AG04449 (cell line): ENCODE data around the gene BTNL2.

ENCODE experiments used
- CTCF ChIA-PET: fragments of 350-600 bp; formaldehyde crosslinking; extraction: SDS; loops from one replicate; lab custom pipeline; 2021; ENCODE audit warnings: antibody characterized with exemption; lab: Yijun Ruan, JAX
- POLR2A ChIA-PET: fragments of 400-600, 350-600 bp; formaldehyde crosslinking; extraction: SDS; loops from one replicate; lab custom pipeline; 2020; ENCODE audit warnings: antibody characterized with exemption, inconsistent platforms; lab: Yijun Ruan, JAX
- DNase-seq: peaks from one replicate; pipeline ENCODE4 v3.0.0-alpha.2; 2010; ENCODE audit warnings: low read depth, low spot score
- H3K4me3 ChIP-seq: 2 replicates; pipeline ENCODE4 v1.5.1; 2011; ENCODE audit warnings: low read depth, mild to moderate bottlenecking, control low read depth, low read length
- CTCF ChIP-seq: IDR thresholded peaks from one replicate; pipeline ENCODE4 v1.5.1; 2011; ENCODE audit warnings: mild to moderate bottlenecking, moderate library complexity, low read length, control low read depth, inconsistent platforms; ENCODE audit not compliant: insufficient read depth; ENCODE audit errors: missing control alignments

Gene BTNL2

GRCh38 chr6:32406857-32407256 lies at the start of gene BTNL2:
Gene BTNL2 (minus strand): TSS chr6:32407181. CDS start chr6:32407123, 58 bp downstream.
- TF ChIP-seq CTCF, result no peak
- DNase-seq, result no peak
- ChIA-PET POLR2A (no interaction called here), CTCF (interaction anchor here (11.1 kb wide), 1 partner anchor 8 kb away, joined by 88 read pairs; no protein-coding TSS in a partner anchor)
- H3K4me3 ChIP-seq, result no peak within 1 kb of the TSS

- no peak overlapping the region for H3K4me3 ChIP-seq
- DNase-seq, result no peak
- ChIA-PET CTCF (no interaction called here), POLR2A (no interaction called here)
- no peak for TF ChIP-seq CTCF
Measured at GRCh38 chr6:32449088-32449736, 42.2 kb upstream of the BTNL2 start.

- no peak for DNase-seq
- no peak overlapping the region for H3K4me3 ChIP-seq
Measured at GRCh38 chr6:32447932-32448331, 41.0 kb upstream of the BTNL2 start.

GRCh38 chr6:32445321-32445854 lies 38.4 kb upstream of the BTNL2 start:
- ChIA-PET POLR2A (no interaction called here), CTCF (interaction anchor here (2.4 kb wide), 1 partner anchor 32 kb away, joined by 8 read pairs; no protein-coding TSS in a partner anchor)
- H3K4me3 ChIP-seq, result no peak overlapping the region
- no peak for TF ChIP-seq CTCF
- no peak for DNase-seq

More at GRCh38 chr6:32447932-32448331, 41.0 kb upstream of the BTNL2 start:
- CTCF ChIA-PET, result interaction anchor here (0.8 kb wide), 1 partner anchor 15 kb away, joined by 3 read pairs; no protein-coding TSS in a partner anchor
- no peak for TF ChIP-seq CTCF
- POLR2A ChIA-PET, result no interaction called here

- H3K4me3 ChIP-seq, result no peak overlapping the region
- ChIA-PET POLR2A (no interaction called here), CTCF (no interaction called here)
- DNase-seq, result no peak
- no peak for TF ChIP-seq CTCF
Measured at GRCh38 chr6:32444433-32444832, 37.5 kb upstream of the BTNL2 start.

- ChIA-PET POLR2A (no interaction called here), CTCF (no interaction called here)
- DNase-seq, result no peak
- H3K4me3 ChIP-seq, result no peak overlapping the region
- no peak for TF ChIP-seq CTCF
Measured at GRCh38 chr6:32442977-32443552, 36.1 kb upstream of the BTNL2 start.
